Kasumi-1 (cell line): ENCODE measurements around the gene TMEM232.

ENCODE experiments used
- DNase-seq, 2 experiments: peaks; one replicate each; lab custom pipeline; 2025; lab: John Stamatoyannopoulos, UW

The TMEM232 gene

GRCh38 chr5:110401881-110402280 is 324.6 kb downstream of the TMEM232 start:
- DNase-seq = no peak

- DNase-seq = no peak
Observed at GRCh38 chr5:110398951-110399350, 327.5 kb downstream of the TMEM232 start.

GRCh38 chr5:110397281-110397680 is 329.2 kb downstream of the TMEM232 start:
- no peak for DNase-seq

DNA sequence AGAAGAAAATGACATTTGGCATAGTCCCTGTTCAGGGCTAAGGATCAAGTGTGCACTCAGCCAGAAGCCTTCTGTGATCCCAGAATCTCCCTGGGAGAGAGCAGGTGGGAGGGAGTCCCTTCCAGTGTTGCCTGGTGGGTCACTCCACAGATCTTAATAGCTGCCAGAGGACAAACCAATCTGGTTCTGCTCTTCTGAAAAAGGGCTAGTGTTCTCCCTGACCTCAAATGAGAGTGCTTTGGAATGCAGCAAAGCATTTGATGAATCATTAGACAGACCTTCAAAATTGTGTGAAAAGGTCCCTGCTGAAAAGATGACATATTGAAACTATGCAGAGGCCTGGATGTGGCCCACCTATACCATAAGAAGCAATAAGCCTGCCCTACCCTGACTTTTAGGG is 339.7 kb downstream of the TMEM232 start:
- DNase-seq = no peak

GRCh38 chr5:110383231-110383630 is 343.2 kb downstream of the TMEM232 start:
- DNase-seq = no peak

GRCh38 chr5:110377943-110378342 is 348.5 kb downstream of the TMEM232 start:
- DNase-seq = no peak

DNA sequence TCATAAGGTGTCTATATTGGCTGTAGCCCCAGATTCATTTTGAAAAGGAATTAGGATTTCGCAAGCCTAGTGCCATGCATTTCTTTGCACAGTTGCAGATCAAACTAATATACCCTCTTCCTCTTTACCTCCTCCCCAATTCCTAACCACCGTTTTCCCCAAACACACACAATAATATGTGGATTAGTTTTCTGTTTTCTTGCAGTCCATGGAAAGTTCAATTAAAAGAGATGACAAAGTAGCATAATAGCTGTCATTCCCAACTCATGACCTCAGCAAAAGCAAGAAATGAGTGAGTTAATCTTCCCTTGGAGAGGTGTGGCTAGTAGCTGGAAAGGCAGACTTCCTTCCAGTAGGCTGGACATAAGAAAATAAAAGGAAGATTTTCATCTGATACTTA is 349.1 kb downstream of the TMEM232 start:
- DNase-seq = no peak

- DNase-seq = no peak
Observed at GRCh38 chr5:110376281-110376951, 350.1 kb downstream of the TMEM232 start.

GRCh38 chr5:110371725-110372041 is 354.8 kb downstream of the TMEM232 start:
- peak; percentile 86 to 87 for DNase-seq

GRCh38 chr5:110371011-110371724 is 355.3 kb downstream of the TMEM232 start:
- no peak for DNase-seq
